ENCODE measurements around the gene DCP1A.
"Not testable (repeated sequence)": the region's sequence is repeated elsewhere in the genome, so short reads cannot be mapped to it uniquely, and the experiment has no call there.

DCP1A gene

DNA sequence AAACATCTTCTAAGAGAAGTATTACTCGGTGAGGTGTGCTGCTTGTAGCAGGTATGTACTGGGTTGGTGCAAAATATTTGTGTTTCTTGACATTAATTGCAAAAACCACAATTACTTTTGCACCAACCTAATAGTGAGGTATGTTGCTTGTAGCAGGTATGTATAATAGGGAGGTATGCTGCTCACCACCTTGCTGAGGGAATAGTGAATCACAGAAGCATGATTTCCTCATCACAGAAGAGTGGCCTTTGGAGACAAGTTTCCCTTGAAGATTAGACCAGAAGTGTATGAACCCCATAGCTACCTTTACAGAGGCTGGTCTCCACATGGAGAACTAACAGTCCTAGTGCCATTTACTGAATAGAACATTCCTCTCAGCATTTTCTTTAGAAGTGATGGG, 15.5 kb downstream of the DCP1A start:
- no peak for DNase-seq (ENCODE audit: low spot score)
- ChIA-PET POLR2A (ENCODE audit: low non-redundant PET) (no interaction called here), CTCF (no interaction called here)
- TF ChIP-seq, protein P1, sequence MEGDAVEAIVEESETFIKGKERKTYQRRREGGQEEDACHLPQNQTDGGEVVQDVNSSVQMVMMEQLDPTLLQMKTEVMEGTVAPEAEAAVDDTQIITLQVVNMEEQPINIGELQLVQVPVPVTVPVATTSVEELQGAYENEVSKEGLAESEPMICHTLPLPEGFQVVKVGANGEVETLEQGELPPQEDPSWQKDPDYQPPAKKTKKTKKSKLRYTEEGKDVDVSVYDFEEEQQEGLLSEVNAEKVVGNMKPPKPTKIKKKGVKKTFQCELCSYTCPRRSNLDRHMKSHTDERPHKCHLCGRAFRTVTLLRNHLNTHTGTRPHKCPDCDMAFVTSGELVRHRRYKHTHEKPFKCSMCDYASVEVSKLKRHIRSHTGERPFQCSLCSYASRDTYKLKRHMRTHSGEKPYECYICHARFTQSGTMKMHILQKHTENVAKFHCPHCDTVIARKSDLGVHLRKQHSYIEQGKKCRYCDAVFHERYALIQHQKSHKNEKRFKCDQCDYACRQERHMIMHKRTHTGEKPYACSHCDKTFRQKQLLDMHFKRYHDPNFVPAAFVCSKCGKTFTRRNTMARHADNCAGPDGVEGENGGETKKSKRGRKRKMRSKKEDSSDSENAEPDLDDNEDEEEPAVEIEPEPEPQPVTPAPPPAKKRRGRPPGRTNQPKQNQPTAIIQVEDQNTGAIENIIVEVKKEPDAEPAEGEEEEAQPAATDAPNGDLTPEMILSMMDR (conservative IDR thresholded peaks at IDR 0.05; ENCODE audit: low read depth), result no peak
- H3K27ac ChIP-seq, result no peak overlapping the region

- DNase-seq (ENCODE audit: low spot score), result no peak
- CTCF ChIA-PET, result no interaction called here
- H3K27ac ChIP-seq, result no peak overlapping the region
- POLR2A ChIA-PET (ENCODE audit: low non-redundant PET), result no interaction called here
- TF ChIP-seq, protein P1 (conservative IDR thresholded peaks at IDR 0.05; ENCODE audit: low read depth), result no peak
These were observed 17.4 kb downstream of the DCP1A start for GRCh38 chr3:53329897-53330296.

DNA sequence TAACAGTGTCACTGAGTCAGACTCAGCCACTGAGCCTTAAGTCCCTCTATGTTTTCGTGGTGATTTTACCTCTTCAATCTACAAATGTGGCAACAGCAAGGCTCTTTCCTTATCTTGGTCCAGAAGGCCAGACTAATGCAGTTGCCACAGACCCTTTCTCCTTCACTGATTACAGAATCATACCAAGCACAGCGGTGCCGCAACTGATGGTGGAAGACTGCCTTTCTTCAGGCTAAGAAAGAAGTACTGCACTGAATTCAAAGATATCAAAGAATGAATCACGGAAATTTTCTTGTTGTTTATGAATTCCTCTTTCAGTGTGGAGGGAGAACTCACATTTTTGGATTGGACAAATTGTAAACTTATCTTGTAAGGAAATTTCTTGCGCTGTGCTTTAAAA, 18.6 kb downstream of the DCP1A start:
- H3K27ac ChIP-seq, result no peak overlapping the region
- TF ChIP-seq, protein P1 (conservative IDR thresholded peaks at IDR 0.05; ENCODE audit: low read depth), result no peak
- DNase-seq (ENCODE audit: low spot score), result no peak
- CTCF ChIA-PET, result no interaction called here
- POLR2A ChIA-PET (ENCODE audit: low non-redundant PET), result no interaction called here

GRCh38 chr3:53327986-53328385, 19.4 kb downstream of the DCP1A start:
- DNase-seq (ENCODE audit: low spot score); H3K27ac ChIP-seq; POLR2A ChIA-PET (ENCODE audit: low non-redundant PET); CTCF ChIA-PET: not testable (repeated sequence)

DNA sequence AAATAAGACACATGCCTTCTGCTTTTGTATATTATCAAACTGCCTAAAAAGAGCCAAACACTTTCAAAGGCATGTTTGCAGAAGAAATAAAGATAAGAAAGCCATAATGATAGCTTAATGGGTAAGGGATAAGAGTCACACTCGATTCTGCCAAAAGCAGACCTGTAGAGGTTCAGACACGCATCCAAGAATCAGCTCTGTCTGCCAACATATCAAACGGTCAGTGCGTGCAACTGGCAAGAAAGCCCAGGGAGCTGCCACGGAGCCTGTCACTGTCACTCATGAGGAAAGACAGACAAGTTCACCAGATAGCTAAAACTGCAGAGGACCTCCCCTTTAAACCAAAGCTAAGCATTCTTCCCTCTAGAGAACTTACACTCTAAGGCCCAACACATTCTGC, 23.2 kb downstream of the DCP1A start:
- ChIA-PET CTCF (no interaction called here), POLR2A (ENCODE audit: low non-redundant PET) (no interaction called here)
- DNase-seq (ENCODE audit: low spot score), result no peak

GRCh38 chr3:53320697-53321096, 26.6 kb downstream of the DCP1A start:
- DNase-seq (ENCODE audit: low spot score), result no peak
- H3K27ac ChIP-seq, result no peak overlapping the region
- ChIA-PET POLR2A (ENCODE audit: low non-redundant PET) (no interaction called here), CTCF (no interaction called here)
- TF ChIP-seq, protein P1 (conservative IDR thresholded peaks at IDR 0.05; ENCODE audit: low read depth), result no peak

More for the DNA sequence above, 23.2 kb downstream of the DCP1A start:
- TF ChIP-seq, protein P1 (conservative IDR thresholded peaks at IDR 0.05; ENCODE audit: low read depth), result no peak
- H3K27ac ChIP-seq, result no peak overlapping the region

- H3K27ac ChIP-seq, result no peak overlapping the region
- ChIA-PET POLR2A (ENCODE audit: low non-redundant PET) (no interaction called here), CTCF (no interaction called here)
- TF ChIP-seq, protein P1 (conservative IDR thresholded peaks at IDR 0.05; ENCODE audit: low read depth), result no peak
- no peak for DNase-seq (ENCODE audit: low spot score)
These were observed 28.8 kb downstream of the DCP1A start for GRCh38 chr3:53318522-53318921.

All from RWPE1 (cell line).